ENCODE results near the gene GRIN1. TPM values are rescaled to one million over a fixed set of nuclear protein-coding genes. Genes with fewer than 3 reads are reported as not detected.

GRIN1 gene
- total RNA-seq, 2 experiments from 2014 or later, result 0.06 to 0.15 TPM

- Histone ChIP-seq H3K4me2 (ENCODE audit: low read length) (no peak overlapping the region), H3K4me1 (ENCODE audit: insufficient read depth, low read length, poor library complexity, severe bottlenecking) (no peaks in the 10 kb centered on the region), H3K9me3 (ENCODE audit: low read length) (peaks cover 17% of the 10 kb centered on the region), H3K4me3 (ENCODE audit: low read depth, low read length, poor library complexity, severe bottlenecking) (no peak overlapping the region), H4K20me1 (ENCODE audit: insufficient read depth, low read length) (no peaks in the 10 kb centered on the region), H2AFZ (ENCODE audit: low read length) (no peak overlapping the region), H3K36me3 (ENCODE audit: insufficient read depth, low read length) (peaks cover 98% of the 10 kb centered on the region), H3K9me2 (ENCODE audit: insufficient read depth, low read length) (no peaks in the 10 kb centered on the region), H3K27ac (ENCODE audit: low read depth, low read length, poor library complexity, severe bottlenecking) (no peak overlapping the region), H3K79me2 (ENCODE audit: insufficient read depth, low read depth, low read length) (no peaks in the 10 kb centered on the region)
- intact Hi-C loops (cut with micrococcal nuclease; ENCODE audit: unreplicated experiment), result no loop called here
- BruUV-seq (replicated peaks), result no TSS peak
- TF ChIP-seq EZH2phosphoT487 (IDR thresholded peaks at IDR 0.05; ENCODE audit: borderline replicate concordance, low read depth, low read length), result no peak
- no peak for TF ChIP-seq CTCF (conservative IDR thresholded peaks at IDR 0.05; ENCODE audit: low read length)
- no peak for DNase-seq (ENCODE audit: low spot score)
- ChIA-PET CTCF (ENCODE audit: unreplicated experiment) (no interaction called here), POLR2A (no interaction called here)
Observed at GRCh38 chr9:137105814-137106661, 32.9 kb upstream of the GRIN1 start.

- peaks cover 95% of the 10 kb centered on the region for H3K36me3 ChIP-seq (ENCODE audit: insufficient read depth, low read length)
- no peak overlapping the region for H3K27ac ChIP-seq (ENCODE audit: low read depth, low read length, poor library complexity, severe bottlenecking)
- BruUV-seq (replicated peaks), result no TSS peak
- TF ChIP-seq CTCF (conservative IDR thresholded peaks at IDR 0.05; ENCODE audit: low read length), result no peak
- TF ChIP-seq EZH2phosphoT487 (IDR thresholded peaks at IDR 0.05; ENCODE audit: borderline replicate concordance, low read depth, low read length), result no peak
- intact Hi-C loops (cut with micrococcal nuclease; ENCODE audit: unreplicated experiment), result no loop called here
- no peaks in the 10 kb centered on the region for H3K4me1 ChIP-seq (ENCODE audit: insufficient read depth, low read length, poor library complexity, severe bottlenecking)
- no peaks in the 10 kb centered on the region for H3K79me2 ChIP-seq (ENCODE audit: insufficient read depth, low read depth, low read length)
- H3K9me2 ChIP-seq (ENCODE audit: insufficient read depth, low read length), result no peaks in the 10 kb centered on the region
- CTCF ChIA-PET (ENCODE audit: unreplicated experiment), result no interaction called here
- POLR2A ChIA-PET, result no interaction called here
- H4K20me1 ChIP-seq (ENCODE audit: insufficient read depth, low read length), result no peaks in the 10 kb centered on the region
- no peak for DNase-seq (ENCODE audit: low spot score)
- no peak overlapping the region for H3K4me2 ChIP-seq (ENCODE audit: low read length)
- H3K9me3 ChIP-seq (ENCODE audit: low read length), result peaks cover 15% of the 10 kb centered on the region
- H2AFZ ChIP-seq (ENCODE audit: low read length), result no peak overlapping the region
- no peak overlapping the region for H3K4me3 ChIP-seq (ENCODE audit: low read depth, low read length, poor library complexity, severe bottlenecking)
Observed at GRCh38 chr9:137106662-137107250, 32.2 kb upstream of the GRIN1 start.
